GM10266 (cell line): ENCODE results near the gene VSTM2B.
"Not testable (repeated sequence)": the region's sequence is repeated elsewhere in the genome, so short reads cannot be mapped to it uniquely, and the experiment has no call there.

Experiments
- DNase-seq: peaks from one replicate; pipeline ENCODE4 v3.0.0; 2012; ENCODE audit errors: extremely low spot score
- CTCF ChIP-seq: IDR thresholded peaks from 2 replicates; pipeline ENCODE4 v1.5.1; 2012; ENCODE audit warnings: mild to moderate bottlenecking, low read depth; ENCODE audit not compliant: control insufficient read depth, insufficient read depth; ENCODE audit errors: missing control alignments

Gene VSTM2B

GRCh38 chr19:29482855-29483640 is 42.7 kb upstream of the VSTM2B start:
- no peak for DNase-seq
- no peak for TF ChIP-seq CTCF

GRCh38 chr19:29483641-29483920 is 42.2 kb upstream of the VSTM2B start:
- DNase-seq: no peak
- no peak for TF ChIP-seq CTCF

- no peak for TF ChIP-seq CTCF
- no peak for DNase-seq
These were observed 41.7 kb upstream of the VSTM2B start for GRCh38 chr19:29483944-29484581.

- no peak for DNase-seq
- TF ChIP-seq CTCF: no peak
These were observed 40.9 kb upstream of the VSTM2B start for GRCh38 chr19:29484876-29485275.

- DNase-seq: no peak
- TF ChIP-seq CTCF: no peak
These were observed 40.5 kb upstream of the VSTM2B start for GRCh38 chr19:29485293-29485692.

- DNase-seq: not testable (repeated sequence)
These were observed 38.8 kb upstream of the VSTM2B start for GRCh38 chr19:29486961-29487360.

GRCh38 chr19:29487432-29487831 is 38.4 kb upstream of the VSTM2B start:
- TF ChIP-seq CTCF: no peak
- DNase-seq: no peak

GRCh38 chr19:29488316-29488715 is 37.5 kb upstream of the VSTM2B start:
- no peak for TF ChIP-seq CTCF
- DNase-seq: no peak
